OCI-M2 (cell line): Measurements from ENCODE around the gene SGMS1.

Experiments used
- DNase-seq: peaks from one replicate; lab custom pipeline; 2025; ENCODE audit not compliant: unreplicated experiment; lab: John Stamatoyannopoulos, UW

SGMS1 gene

GRCh38 chr10:50315424-50315823 lies 308.3 kb downstream of the SGMS1 start:
- DNase-seq, result no peak

GRCh38 chr10:50314169-50315071 lies 309.3 kb downstream of the SGMS1 start:
- no peak for DNase-seq

- no peak for DNase-seq
These were observed 311.0 kb downstream of the SGMS1 start for GRCh38 chr10:50312464-50313437.

- no peak for DNase-seq
These were observed 313.1 kb downstream of the SGMS1 start for GRCh38 chr10:50310560-50311174.

GRCh38 chr10:50309342-50309741 lies 314.4 kb downstream of the SGMS1 start:
- DNase-seq, result no peak

GRCh38 chr10:50304660-50305059 lies 319.1 kb downstream of the SGMS1 start:
- DNase-seq, result no peak

DNA sequence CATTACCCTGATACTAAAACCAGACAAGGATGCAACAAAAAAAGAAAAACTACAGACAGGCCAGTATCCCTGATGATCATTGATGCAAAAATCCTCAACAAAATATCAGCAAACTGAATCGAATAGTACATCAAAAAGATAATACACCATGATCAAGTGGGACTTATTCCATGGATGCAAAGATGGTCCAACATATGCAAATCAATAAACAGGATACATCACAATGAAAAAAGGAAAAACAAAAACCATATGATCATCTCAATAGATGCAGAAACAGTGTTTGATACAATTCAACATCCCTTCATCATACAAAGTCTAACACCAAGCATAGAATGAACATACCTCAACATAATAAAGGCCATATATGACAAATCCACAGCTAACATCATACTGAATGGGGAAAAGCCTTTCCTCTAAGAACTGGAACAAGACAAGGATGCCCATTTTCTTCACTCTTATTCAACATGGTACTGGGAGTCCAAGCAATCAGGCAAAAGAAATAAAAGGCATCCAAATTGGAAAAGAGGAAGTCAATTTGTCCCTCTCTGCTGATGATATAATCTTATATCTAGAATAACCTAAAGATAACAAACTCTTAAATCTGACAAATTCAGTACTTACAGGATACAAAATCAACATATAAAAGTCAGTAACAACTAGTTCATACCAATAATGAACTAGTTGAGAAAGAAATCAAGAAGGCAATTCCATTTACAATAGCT lies 323.6 kb downstream of the SGMS1 start:
- DNase-seq, result no peak

- DNase-seq, result no peak
These were observed 328.4 kb downstream of the SGMS1 start for GRCh38 chr10:50295367-50295766.

DNA sequence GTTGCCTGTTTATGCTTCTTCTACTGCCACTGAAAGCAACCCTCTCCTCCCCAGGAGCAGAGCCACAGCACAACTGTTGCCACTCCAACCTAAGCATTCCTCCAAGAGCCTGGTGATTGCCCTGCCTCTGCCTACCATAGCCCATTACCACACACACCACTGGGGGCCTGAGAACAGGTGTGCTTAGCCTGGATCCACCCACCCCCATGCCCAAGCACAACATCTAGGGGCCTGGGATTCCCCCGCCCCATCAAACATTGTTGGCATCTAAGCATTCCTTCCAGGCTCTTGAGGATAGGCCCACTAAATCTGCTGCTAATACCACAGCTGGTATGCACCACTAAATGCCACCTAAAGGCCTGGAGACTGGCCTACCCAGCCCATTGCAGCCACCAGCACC lies 329.2 kb downstream of the SGMS1 start:
- DNase-seq, result no peak

GRCh38 chr10:50293513-50294313 lies 330.0 kb downstream of the SGMS1 start:
- no peak for DNase-seq

DNA sequence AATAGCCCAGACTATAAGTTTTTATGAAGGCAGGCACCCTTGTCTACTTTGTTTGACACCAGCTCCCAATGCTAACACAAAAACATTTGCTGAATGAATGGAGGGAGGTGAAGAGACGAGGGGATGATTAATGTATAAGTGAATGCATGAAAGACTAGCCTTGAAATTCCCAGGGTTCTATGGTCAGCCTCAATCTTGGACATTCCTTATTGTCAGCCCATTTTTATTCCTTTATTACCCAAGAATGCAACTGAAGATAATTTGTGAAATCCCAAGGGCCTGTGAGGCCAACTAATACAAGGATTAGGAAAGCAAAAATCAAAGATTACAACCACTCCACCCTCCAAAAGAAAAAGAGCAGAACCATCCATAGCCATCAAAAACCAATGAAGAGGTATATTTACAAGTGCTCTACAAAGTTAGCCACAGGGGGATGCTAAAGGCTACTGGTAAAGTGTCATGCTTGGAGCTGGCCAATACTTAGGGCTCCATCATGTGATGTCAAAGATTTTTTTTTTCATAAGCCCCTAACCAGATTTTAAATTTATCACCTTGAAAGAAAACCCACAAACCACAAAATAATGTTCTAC lies 332.4 kb downstream of the SGMS1 start:
- no peak for DNase-seq

GRCh38 chr10:50289196-50289595 lies 334.6 kb downstream of the SGMS1 start:
- DNase-seq, result no peak

- no peak for DNase-seq
These were observed 336.6 kb downstream of the SGMS1 start for GRCh38 chr10:50286996-50287803.

DNA sequence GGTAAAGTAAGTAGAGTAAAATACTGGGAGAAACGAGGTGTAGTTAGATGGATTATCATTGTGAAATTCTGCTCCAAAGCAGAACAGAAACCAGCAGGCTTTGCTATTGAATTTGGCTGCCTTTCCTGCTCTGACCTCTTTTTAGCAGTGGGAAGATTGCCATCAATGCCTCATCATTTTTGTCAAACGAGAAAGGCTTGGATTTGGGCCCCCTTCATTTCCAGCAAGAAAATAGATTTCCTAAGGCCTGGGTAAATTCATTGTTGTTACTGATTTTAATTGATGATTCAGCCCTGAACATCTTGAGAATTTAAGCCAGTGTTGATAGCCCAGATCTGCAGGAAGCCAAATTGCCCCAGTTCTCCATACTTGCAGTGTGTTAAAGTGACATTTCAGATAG lies 337.2 kb downstream of the SGMS1 start:
- DNase-seq, result no peak

GRCh38 chr10:50281967-50282522 lies 341.7 kb downstream of the SGMS1 start:
- no peak for DNase-seq

- DNase-seq, result no peak
These were observed 342.4 kb downstream of the SGMS1 start for GRCh38 chr10:50281210-50281966.

- DNase-seq, result no peak
These were observed 343.5 kb downstream of the SGMS1 start for GRCh38 chr10:50280049-50280841.
